Neural cell (in vitro differentiated cells): ENCODE results near the gene BRIP1. TPM values are rescaled to one million over a fixed set of nuclear protein-coding genes. Genes with fewer than 3 reads are reported as not detected.

Source experiments
- H2AFZ ChIP-seq: fragments of 200-600, 300-800 bp; sonication (generic), shearing (Covaris generic); 2 replicates; pipeline ENCODE4 v1.6.0; 2014; ENCODE audit warnings: low read depth, mild to moderate bottlenecking, antibody characterized with exemption, low read length, moderate library complexity
- H3F3A ChIP-seq: fragments of 200-600 bp; shearing (Covaris generic); 2 replicates; pipeline ENCODE4 v1.6.1; 2016; ENCODE audit warnings: mild to moderate bottlenecking, moderate library complexity, mixed read lengths, antibody characterized with exemption, low read length; ENCODE audit not compliant: insufficient read depth, poor library complexity, severe bottlenecking
- H3K27ac ChIP-seq: fragments of 200-600, 300-800 bp; sonication (generic), shearing (Covaris generic); 2 replicates; pipeline ENCODE4 v1.5.1; 2014; ENCODE audit warnings: mild to moderate bottlenecking, low read length, moderate library complexity
- H3K27me3 ChIP-seq: fragments of 300-800, 200-600 bp; sonication (generic), shearing (Covaris generic); 2 replicates; pipeline ENCODE4 v1.6.0; 2014; ENCODE audit warnings: mild to moderate bottlenecking, low read depth, low read length, moderate library complexity; ENCODE audit not compliant: insufficient read depth
- H3K36me3 ChIP-seq: fragments of 300-800, 200-600 bp; sonication (generic), shearing (Covaris generic); 2 replicates; pipeline ENCODE4 v1.5.1; 2014; ENCODE audit warnings: mild to moderate bottlenecking, antibody characterized with exemption, low read length, moderate library complexity; ENCODE audit not compliant: insufficient read depth
- H3K4me2 ChIP-seq: fragments of 300-800, 200-600 bp; sonication (generic), shearing (Covaris generic); 2 replicates; pipeline ENCODE4 v1.6.0; 2014; ENCODE audit warnings: mild to moderate bottlenecking, low read length
- H3K4me3 ChIP-seq: fragments of 300-800, 200-600 bp; sonication (generic), shearing (Covaris generic); 2 replicates; pipeline ENCODE4 v1.5.1; 2014; ENCODE audit warnings: mild to moderate bottlenecking, low read length, moderate library complexity
- H3K79me2 ChIP-seq: fragments of 200-600 bp; shearing (Covaris generic); replicated peaks from 2 replicates; pipeline ENCODE4 v1.6.0; 2014; ENCODE audit warnings: mild to moderate bottlenecking, low read length, moderate library complexity; ENCODE audit not compliant: insufficient read depth
- H3K9ac ChIP-seq: fragments of 300-800, 200-600 bp; sonication (generic), shearing (Covaris generic); 2 replicates; pipeline ENCODE4 v1.6.1; 2016; ENCODE audit warnings: mild to moderate bottlenecking, low read length, mixed read lengths
- H3K9me2 ChIP-seq: fragments of 200-600 bp; shearing (Covaris generic); 2 replicates; pipeline ENCODE4 v1.6.1; 2016; ENCODE audit warnings: mild to moderate bottlenecking, low read length, mixed read lengths; ENCODE audit not compliant: insufficient read depth
- H3K9me3 ChIP-seq: fragments of 200-600, 300-800 bp; sonication (generic), shearing (Covaris generic); 2 replicates; pipeline ENCODE4 v1.6.1; 2016; ENCODE audit warnings: mild to moderate bottlenecking, mixed run types, low read length, moderate library complexity, mixed read lengths
- H4K20me1 ChIP-seq: fragments of 200-600 bp; shearing (Covaris generic); 2 replicates; pipeline ENCODE4 v1.6.1; 2016; ENCODE audit warnings: mild to moderate bottlenecking, mixed run types; ENCODE audit not compliant: insufficient read depth
- CTCF ChIP-seq: fragments of 450-650 bp; IDR thresholded peaks from 2 replicates; pipeline ENCODE4 v1.5.1; 2014; ENCODE audit warnings: antibody characterized with exemption, mild to moderate bottlenecking, moderate library complexity; ENCODE audit not compliant: poor library complexity, severe bottlenecking
- EP300 ChIP-seq: fragments of 450-650 bp; conservative IDR thresholded peaks from 2 replicates; pipeline ENCODE4 v1.6.1; 2014; ENCODE audit warnings: antibody characterized with exemption, mild to moderate bottlenecking, moderate library complexity; ENCODE audit not compliant: poor library complexity, severe bottlenecking
- EZH2 ChIP-seq: fragments of 200-600, 300-800 bp; shearing (Covaris generic), sonication (generic); IDR thresholded peaks from 2 replicates; pipeline ENCODE4 v1.6.1; 2014; ENCODE audit warnings: antibody characterized with exemption, low read length, borderline replicate concordance, mild to moderate bottlenecking; ENCODE audit not compliant: insufficient read depth, poor library complexity, severe bottlenecking
- MXI1 ChIP-seq: fragments of 450-650 bp; conservative IDR thresholded peaks from 2 replicates; pipeline ENCODE4 v1.6.1; 2014; ENCODE audit warnings: antibody characterized with exemption, mild to moderate bottlenecking; ENCODE audit not compliant: poor library complexity, severe bottlenecking
- POLR2AphosphoS5 ChIP-seq: IDR thresholded peaks from 2 replicates; pipeline ENCODE4 v1.6.1; 2012
- RAD21 ChIP-seq: fragments of 450-650 bp; conservative IDR thresholded peaks from 2 replicates; pipeline ENCODE4 v1.6.1; 2014; ENCODE audit warnings: antibody characterized with exemption, mild to moderate bottlenecking, moderate library complexity
- REST ChIP-seq: IDR thresholded peaks from 2 replicates; pipeline ENCODE4 v1.6.1; 2012; ENCODE audit warnings: borderline replicate concordance
- SMC3 ChIP-seq: fragments of 450-650 bp; conservative IDR thresholded peaks from 2 replicates; pipeline ENCODE4 v1.6.1; 2014; ENCODE audit warnings: antibody characterized with exemption, mild to moderate bottlenecking, moderate library complexity; ENCODE audit not compliant: poor library complexity
- TAF1 ChIP-seq: IDR thresholded peaks from 2 replicates; pipeline ENCODE4 v1.6.1; 2012; ENCODE audit warnings: low read depth
- polyA plus RNA-seq: library from polyadenylated mRNA; depleted of rRNA; stranded (reverse); fragments of >200 nt; gene quantifications from 2 replicates; pipeline ENCODE4 v1.2.3, GENCODE V29; 2014

Gene BRIP1
- polyA plus RNA-seq, 1 donor from 2014 or later: 0.47 TPM

GRCh38 chr17:61739002-61739401 is 124.3 kb downstream of the BRIP1 start:
- no peaks in the 10 kb centered on the region for H3F3A ChIP-seq
- H2AFZ ChIP-seq: no peak overlapping the region
- no peaks in the 10 kb centered on the region for H3K27me3 ChIP-seq
- no peak overlapping the region for H3K27ac ChIP-seq
- no peak overlapping the region for H3K4me2 ChIP-seq
- no peak overlapping the region for H3K9ac ChIP-seq
- no peaks in the 10 kb centered on the region for H4K20me1 ChIP-seq
- TF ChIP-seq CTCF: no peak
- no peak for TF ChIP-seq EP300
- TF ChIP-seq SMC3: no peak
- TF ChIP-seq TAF1: no peak
- no peak for TF ChIP-seq REST
- TF ChIP-seq POLR2AphosphoS5: no peak
- TF ChIP-seq EZH2: no peak
- TF ChIP-seq RAD21: no peak
- TF ChIP-seq MXI1: no peak
- H3K4me3 ChIP-seq: no peak overlapping the region
- H3K9me2 ChIP-seq: no peaks in the 10 kb centered on the region
- no peaks in the 10 kb centered on the region for H3K9me3 ChIP-seq
- no peaks in the 10 kb centered on the region for H3K79me2 ChIP-seq
- no peaks in the 10 kb centered on the region for H3K36me3 ChIP-seq

- Histone ChIP-seq H3K27ac (no peak overlapping the region), H3K4me3 (no peak overlapping the region), H3K9me2 (no peaks in the 10 kb centered on the region), H3K9me3 (no peaks in the 10 kb centered on the region), H3F3A (no peaks in the 10 kb centered on the region), H4K20me1 (no peaks in the 10 kb centered on the region), H3K9ac (no peak overlapping the region), H3K27me3 (no peaks in the 10 kb centered on the region), H3K79me2 (no peaks in the 10 kb centered on the region), H3K4me2 (no peak overlapping the region), H2AFZ (no peak overlapping the region), H3K36me3 (no peaks in the 10 kb centered on the region)
- no peak for TF ChIP-seq TAF1
- no peak for TF ChIP-seq POLR2AphosphoS5
- TF ChIP-seq REST: no peak
- TF ChIP-seq EP300: no peak
- no peak for TF ChIP-seq SMC3
- no peak for TF ChIP-seq CTCF
- TF ChIP-seq MXI1: no peak
- TF ChIP-seq RAD21: no peak
- TF ChIP-seq EZH2: no peak
Measured at GRCh38 chr17:61738249-61738648, 125.1 kb downstream of the BRIP1 start.
